Subcutaneous adipose tissue (tissue), 4 donors: Measurements from ENCODE around the gene SYTL3. TPM values are rescaled to one million over a fixed set of nuclear protein-coding genes. Genes with fewer than 3 reads are reported as not detected.

Source experiments
- CTCF ChIP-seq: fragments of 450-650 bp; IDR thresholded peaks from one replicate; pipeline ENCODE4 v1.5.1; 2016; ENCODE audit warnings: low read depth, mild to moderate bottlenecking, control low read depth, antibody characterized with exemption, moderate library complexity
- total RNA-seq, 4 donors: library from RNA; depleted of rRNA; stranded (reverse); fragments of >200 nt; gene quantifications; one replicate each; pipeline ENCODE4 v1.1.0, GENCODE V29; 2016

The SYTL3 gene
- total RNA-seq, 4 donors from 2014 or later = 1.3 to 18.2 (median 6.3) TPM

- TF ChIP-seq CTCF = no peak
Observed at GRCh38 chr6:158648682-158649131, 1.1 kb upstream of the SYTL3 start.

- no peak for TF ChIP-seq CTCF
Observed at GRCh38 chr6:158653577-158654354, 3.9 kb downstream of the SYTL3 start.

- TF ChIP-seq CTCF = no peak
Observed at GRCh38 chr6:158654498-158654897, 4.6 kb downstream of the SYTL3 start.

- no peak for TF ChIP-seq CTCF
Observed at GRCh38 chr6:158654960-158655489, 5.2 kb downstream of the SYTL3 start.

GRCh38 chr6:158655569-158656450 lies 6.0 kb downstream of the SYTL3 start:
- TF ChIP-seq CTCF = no peak

GRCh38 chr6:158660333-158660754 lies 10.5 kb downstream of the SYTL3 start:
- TF ChIP-seq CTCF = no peak
